ENCODE measurements around the gene HOXC13.

HOXC13 gene

DNA sequence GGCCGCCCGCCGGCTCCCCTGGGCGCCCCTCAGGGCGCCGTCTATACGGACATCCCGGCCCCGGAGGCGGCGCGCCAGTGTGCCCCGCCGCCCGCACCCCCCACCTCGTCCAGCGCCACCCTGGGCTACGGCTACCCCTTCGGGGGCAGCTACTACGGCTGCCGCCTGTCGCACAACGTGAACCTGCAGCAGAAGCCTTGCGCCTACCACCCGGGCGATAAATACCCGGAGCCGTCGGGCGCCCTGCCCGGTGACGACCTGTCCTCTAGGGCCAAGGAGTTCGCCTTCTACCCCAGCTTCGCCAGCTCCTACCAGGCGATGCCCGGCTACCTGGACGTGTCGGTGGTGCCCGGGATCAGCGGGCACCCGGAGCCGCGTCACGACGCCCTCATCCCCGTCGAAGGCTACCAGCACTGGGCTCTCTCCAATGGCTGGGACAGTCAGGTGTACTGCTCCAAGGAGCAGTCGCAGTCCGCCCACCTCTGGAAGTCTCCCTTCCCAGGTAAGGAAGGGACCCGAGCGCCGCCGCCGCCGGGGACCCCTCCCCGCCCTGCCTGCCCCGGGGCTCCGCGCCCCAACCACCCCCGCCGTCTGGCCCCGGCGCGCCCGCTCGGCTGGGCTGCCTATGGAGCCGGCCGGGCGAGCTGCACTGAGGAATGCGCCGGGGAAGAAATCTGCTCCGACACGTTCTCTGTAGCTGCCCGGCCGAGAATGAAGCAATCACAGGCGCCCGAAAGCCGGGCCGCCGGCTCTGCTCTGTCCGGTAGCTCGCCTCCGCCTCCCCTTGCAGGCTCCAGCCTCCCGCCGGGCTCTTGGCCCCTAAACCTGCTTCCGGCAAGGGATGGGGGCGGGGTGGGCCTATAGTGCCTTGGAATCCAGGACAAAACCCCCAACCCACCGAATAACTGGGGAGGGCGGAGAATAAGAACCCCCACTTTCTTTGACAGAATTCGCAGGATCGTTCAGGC lies 794 bp downstream of the HOXC13 start:
- no peak for DNase-seq (ENCODE audit: low read depth)

- no peak for DNase-seq (ENCODE audit: low read depth)
Measured at GRCh38 chr12:53940443-53941014, 1.9 kb downstream of the HOXC13 start.

DNA sequence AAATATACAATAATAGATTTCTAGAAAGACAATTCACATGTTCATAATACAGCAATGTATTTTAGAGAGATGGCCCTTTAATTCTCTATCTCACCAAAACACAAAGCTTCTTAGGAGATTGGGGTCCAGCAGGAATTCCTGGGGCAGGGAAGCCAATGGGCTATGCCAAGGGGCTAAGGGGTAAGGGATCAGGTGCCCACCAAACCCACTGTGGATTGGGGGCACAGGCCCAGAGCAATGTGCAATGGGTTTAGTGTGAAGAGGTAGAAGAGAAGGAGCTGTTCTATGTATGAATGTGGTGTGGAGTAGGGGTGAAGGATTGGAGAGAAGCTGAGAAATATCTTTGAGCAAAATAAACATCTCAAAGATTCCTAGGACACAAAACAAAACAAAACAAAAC lies 2.6 kb downstream of the HOXC13 start:
- DNase-seq (ENCODE audit: low read depth), result no peak

- no peak for DNase-seq (ENCODE audit: low read depth)
Measured at GRCh38 chr12:53941750-53942149, 3.1 kb downstream of the HOXC13 start.

DNA sequence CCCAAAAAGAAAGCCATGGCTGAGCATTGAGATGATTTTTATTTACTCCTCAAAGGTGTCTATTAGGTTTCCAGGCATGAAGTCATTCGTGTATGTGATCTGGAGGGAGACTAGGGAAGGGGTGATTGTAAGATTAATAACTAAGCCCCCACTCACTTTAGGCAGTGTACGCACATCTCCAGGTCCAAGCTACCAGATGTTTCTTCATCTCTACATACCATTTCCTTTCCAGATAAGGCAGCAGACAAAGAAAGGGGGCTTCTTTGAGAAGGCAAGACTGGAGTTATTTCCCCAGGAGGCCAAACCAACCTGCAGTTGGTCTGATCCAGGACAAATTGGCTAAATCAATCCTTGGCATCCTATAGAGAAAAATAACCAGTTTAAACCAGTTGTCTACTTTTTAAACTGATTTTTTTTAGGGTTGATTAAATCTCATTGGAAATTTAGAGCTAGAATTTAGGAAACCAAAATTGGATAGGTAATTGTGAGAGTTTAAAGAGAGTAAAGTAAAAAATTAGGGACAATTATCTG lies 3.9 kb downstream of the HOXC13 start:
- no peak for DNase-seq (ENCODE audit: low read depth)

- no peak for DNase-seq (ENCODE audit: low read depth)
Measured at GRCh38 chr12:53944209-53944608, 5.6 kb downstream of the HOXC13 start.

DNA sequence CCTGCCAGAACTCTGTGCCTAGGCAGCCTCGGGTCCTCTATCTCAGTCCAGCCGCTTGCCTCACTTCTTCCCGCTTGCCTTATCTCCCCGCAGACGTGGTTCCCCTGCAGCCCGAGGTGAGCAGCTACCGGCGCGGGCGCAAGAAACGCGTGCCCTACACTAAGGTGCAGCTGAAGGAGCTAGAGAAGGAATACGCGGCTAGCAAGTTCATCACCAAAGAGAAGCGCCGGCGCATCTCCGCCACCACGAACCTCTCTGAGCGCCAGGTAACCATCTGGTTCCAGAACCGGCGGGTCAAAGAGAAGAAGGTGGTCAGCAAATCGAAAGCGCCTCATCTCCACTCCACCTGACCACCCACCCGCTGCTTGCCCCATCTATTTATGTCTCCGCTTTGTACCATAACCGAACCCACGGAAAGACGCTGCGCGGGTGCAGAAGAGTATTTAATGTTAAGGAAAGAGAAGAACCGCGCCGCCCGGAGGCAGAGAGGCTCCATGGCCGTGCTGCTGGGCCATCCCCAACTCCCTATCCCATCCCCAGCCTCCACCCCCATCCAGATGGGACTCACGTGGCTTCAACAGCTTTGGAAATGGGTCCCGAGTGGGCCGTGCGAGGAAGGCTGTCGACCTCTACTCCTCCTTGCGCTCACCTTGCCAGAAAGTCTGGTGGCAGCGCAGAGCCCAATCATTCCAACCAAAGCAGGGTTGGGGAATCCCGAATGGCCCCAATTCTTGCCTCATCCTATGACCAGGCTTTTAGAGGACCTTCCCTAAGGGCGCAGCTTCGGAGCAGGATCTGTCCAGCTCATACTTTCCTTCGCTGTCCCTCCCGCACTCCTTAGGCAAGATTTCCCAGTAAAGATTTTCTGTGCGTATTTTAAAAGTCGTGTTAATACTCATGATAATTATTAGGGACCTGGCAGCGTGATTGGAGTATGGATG lies 6.5 kb downstream of the HOXC13 start:
- DNase-seq (ENCODE audit: low read depth), result no peak

GRCh38 chr12:53947743-53948142 lies 9.1 kb downstream of the HOXC13 start:
- DNase-seq (ENCODE audit: low read depth), result no peak

DNA sequence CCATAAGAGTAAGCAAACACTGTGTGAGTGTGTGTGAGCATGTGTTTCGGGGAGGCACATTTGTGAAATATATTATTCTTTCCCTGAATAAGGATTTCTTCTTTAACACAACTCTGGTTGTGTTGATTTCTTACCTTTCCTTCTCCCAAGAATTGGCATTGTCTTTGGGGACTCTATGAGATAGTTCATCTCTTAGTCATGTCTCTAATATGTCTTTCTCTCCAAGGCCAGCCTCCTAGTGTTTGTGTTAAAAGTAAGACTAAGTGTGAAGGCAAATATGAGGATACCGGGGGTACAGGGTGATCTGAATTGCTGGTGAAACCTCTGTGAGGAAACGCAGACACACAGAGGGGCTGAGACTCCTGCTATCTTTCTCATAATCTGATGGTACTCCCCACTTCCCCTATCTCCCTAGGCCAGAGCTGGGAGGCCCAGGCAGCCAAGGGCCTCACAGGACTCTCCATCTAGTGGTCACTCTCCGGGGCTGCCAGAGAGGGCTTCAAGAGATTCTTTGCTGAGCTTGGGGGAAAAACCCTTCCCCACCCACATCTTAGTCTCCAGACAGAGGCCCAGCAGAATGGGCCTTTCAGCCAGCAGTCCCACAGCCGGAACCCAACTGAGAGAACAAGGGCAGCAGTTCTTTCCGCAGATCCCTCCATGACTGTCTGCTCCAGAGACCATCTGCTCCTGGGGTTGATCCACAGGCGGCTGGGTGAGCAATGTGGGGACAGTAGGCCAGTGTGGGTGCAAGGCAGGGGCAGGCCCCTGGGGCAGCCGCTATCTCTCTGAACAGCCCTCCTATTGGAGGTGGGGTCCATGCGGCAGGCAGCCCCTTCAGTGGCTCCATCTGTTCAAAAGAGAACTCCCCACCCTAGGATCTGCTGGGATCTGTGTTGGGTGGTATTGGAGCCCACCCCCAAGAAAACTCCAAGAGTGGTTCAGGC lies 10.3 kb downstream of the HOXC13 start:
- DNase-seq (ENCODE audit: low read depth), result no peak

- DNase-seq (ENCODE audit: low read depth), result no peak
Measured at GRCh38 chr12:53949631-53950436, 11.2 kb downstream of the HOXC13 start.

GRCh38 chr12:53950437-53950773 lies 11.8 kb downstream of the HOXC13 start:
- no peak for DNase-seq (ENCODE audit: low read depth)

DNA sequence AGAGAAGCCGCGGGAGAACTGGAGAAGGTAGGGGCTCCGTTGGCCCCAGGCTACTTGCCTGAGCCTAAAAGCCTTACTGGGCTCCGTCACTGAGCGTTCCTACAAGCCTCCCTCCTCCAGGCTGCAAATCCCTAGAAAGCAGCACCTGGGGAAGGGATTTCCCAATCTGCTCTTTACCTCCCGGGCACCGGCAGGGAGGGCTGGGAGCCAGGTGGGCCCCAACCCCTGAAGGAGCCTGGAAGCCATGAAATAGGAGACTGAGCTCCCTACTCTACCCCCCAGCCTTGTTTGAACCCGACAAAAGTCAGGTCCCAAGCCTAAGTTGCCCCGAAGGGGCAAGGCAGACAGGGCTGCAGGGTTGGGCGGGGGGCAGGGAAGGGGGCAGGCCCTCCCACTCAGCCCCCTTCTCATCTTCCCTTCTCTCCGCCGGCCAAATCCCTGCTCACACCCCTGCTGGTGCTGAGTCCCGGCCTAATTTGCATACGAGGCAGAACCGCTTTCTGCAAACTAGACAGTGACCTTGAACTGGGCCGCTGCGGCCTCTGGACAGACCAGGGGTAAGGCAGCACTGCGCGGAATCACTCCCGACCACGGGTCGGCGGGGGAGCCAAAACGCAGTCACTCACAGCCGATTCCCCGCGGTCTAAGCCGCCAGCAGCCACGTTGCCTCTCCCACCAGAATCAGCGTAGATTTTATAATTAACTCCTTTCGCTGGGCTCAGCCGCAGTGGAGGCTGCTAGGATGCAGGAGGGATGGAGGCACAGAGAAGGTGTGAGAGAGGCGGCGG lies 12.4 kb downstream of the HOXC13 start:
- DNase-seq (ENCODE audit: low read depth), result no peak

DNA sequence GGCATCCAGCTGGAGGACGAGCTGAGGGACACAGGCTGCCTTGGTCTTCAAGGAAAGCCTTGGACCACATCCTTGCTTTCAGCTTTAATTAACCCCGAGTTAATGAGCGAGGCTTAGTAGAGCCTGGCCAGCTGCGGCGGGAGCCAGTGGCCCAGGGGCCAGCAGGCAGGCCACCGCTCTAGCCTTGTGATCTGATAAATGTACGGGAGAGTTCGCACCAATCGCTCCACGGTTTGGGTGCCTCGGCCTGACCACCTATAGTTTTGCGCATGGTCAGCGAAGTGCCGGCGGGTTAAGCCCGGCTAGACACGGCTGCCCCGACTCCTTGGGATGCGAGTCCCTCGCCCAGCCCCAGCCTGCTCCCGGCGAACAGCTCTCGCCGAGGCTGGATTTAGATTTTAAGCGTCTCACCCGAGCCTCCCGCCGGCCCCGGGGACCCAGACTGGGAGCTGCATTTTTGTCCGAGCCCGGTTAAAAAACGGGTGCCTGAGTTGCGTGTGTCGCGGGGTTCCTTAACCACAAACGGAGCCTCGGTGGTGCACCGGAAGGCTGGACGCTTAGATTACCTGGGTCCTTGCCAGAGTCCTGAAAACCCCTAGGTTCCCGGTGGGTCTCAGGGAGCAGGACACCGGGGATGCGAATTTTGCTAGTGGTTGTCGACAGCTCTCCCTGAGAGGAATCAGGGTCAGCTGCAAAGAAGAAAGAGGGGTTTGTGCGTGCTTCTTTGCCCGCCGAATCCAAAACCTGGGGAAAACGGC lies 13.1 kb downstream of the HOXC13 start:
- no peak for DNase-seq (ENCODE audit: low read depth)

- no peak for DNase-seq (ENCODE audit: low read depth)
Measured at GRCh38 chr12:53952335-53952694, 13.7 kb downstream of the HOXC13 start.

- DNase-seq (ENCODE audit: low read depth), result no peak
Measured at GRCh38 chr12:53952871-53953734, 14.5 kb downstream of the HOXC13 start.

DNA sequence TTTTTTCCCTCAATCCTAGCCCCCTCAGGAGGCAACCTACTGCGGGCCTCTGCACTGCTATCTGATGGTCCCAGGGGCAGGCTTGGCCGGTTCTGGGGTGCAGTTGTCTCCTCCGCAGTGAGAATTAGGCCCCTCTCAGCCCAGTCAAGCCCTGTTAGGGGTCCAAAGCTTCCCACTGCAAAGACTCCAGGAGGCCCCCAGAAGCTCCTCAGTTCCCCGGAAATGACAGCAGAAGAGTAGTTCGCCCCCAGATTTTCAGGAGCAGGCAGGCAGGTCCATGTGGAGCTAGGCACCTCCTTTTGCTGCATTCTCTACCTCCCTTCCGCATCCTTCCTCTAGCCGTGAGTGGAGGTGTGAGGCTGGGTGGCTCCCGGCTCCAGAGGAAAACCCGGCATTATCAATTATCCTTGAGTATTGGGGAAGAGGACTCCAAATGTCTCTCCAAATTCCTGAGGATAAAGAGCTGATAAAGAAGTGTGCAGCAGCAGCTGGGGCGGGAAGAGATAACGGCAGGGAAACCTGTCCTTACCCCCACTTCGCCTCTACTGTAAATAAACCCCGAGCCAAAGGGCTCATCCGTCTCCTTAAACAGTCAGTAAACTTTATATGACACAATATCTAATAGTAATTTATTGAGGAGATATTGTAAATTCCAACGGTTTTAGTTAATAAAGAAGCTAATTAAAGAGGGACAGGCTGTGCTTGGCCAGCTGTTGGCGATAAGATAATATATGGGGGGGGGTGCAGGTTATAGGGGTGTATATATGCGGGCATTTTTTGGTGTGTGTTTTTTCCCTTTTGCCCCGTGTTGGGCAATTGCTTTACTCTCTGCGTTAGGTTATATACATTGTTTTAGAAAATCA lies 15.4 kb downstream of the HOXC13 start:
- DNase-seq (ENCODE audit: low read depth), result no peak

DNA sequence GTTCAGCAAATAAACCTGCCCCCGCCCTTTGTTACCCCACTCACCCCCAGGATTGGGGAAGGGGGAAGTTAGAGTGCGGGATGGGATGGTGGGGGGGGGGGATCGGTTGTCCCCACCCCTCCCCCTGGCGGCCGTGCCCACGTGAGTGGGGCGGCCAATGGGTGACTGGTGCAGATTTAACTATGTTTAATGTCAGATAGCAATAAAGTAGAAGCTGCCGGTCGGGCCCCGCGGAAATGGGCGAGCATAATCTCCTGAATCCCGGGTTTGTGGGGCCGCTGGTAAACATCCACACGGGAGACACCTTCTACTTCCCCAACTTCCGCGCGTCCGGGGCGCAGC lies 16.0 kb downstream of the HOXC13 start, which contains the start of gene HOXC12:
Gene HOXC12 (plus strand): TSS at position 210 of the 342 bp plus-strand sequence. CDS start 27 bp downstream, at position 237.
- no peak for DNase-seq (ENCODE audit: low read depth)
